ENCODE results near the gene GSG1L2.

- TF ChIP-seq CTCF (IDR thresholded peaks at IDR 0.05), result no peak
- TF ChIP-seq, protein P1, sequence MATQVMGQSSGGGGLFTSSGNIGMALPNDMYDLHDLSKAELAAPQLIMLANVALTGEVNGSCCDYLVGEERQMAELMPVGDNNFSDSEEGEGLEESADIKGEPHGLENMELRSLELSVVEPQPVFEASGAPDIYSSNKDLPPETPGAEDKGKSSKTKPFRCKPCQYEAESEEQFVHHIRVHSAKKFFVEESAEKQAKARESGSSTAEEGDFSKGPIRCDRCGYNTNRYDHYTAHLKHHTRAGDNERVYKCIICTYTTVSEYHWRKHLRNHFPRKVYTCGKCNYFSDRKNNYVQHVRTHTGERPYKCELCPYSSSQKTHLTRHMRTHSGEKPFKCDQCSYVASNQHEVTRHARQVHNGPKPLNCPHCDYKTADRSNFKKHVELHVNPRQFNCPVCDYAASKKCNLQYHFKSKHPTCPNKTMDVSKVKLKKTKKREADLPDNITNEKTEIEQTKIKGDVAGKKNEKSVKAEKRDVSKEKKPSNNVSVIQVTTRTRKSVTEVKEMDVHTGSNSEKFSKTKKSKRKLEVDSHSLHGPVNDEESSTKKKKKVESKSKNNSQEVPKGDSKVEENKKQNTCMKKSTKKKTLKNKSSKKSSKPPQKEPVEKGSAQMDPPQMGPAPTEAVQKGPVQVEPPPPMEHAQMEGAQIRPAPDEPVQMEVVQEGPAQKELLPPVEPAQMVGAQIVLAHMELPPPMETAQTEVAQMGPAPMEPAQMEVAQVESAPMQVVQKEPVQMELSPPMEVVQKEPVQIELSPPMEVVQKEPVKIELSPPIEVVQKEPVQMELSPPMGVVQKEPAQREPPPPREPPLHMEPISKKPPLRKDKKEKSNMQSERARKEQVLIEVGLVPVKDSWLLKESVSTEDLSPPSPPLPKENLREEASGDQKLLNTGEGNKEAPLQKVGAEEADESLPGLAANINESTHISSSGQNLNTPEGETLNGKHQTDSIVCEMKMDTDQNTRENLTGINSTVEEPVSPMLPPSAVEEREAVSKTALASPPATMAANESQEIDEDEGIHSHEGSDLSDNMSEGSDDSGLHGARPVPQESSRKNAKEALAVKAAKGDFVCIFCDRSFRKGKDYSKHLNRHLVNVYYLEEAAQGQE (IDR thresholded peaks at IDR 0.05; ENCODE audit: insufficient read depth in 1 of 2, low read depth in 2 of 2, low read length in 1 of 2), result no peak
These were observed 38.8 kb downstream of the GSG1L2 start for GRCh38 chr17:9783050-9783449.

Data from Panc1 (cell line).